ENCODE results near the gene BCAM.

BCAM gene

GRCh38 chr19:44794610-44795009 lies 14.3 kb upstream of the BCAM start:
- DNase-seq: no peak

- no peak for DNase-seq
Observed at GRCh38 chr19:44795398-44795987, 13.4 kb upstream of the BCAM start.

GRCh38 chr19:44796701-44797115 lies 12.2 kb upstream of the BCAM start:
- peak; percentile 11 for DNase-seq

- no peak for DNase-seq
Observed at GRCh38 chr19:44799627-44800346, 9.1 kb upstream of the BCAM start.

- peak; percentile 53 for DNase-seq
Observed at GRCh38 chr19:44800461-44800860, 8.4 kb upstream of the BCAM start.

- DNase-seq: no peak
Observed at GRCh38 chr19:44803442-44804428, 5.2 kb upstream of the BCAM start.

GRCh38 chr19:44806291-44806690 lies 2.6 kb upstream of the BCAM start:
- DNase-seq: no peak

GRCh38 chr19:44807162-44807561 lies 1.7 kb upstream of the BCAM start:
- no peak for DNase-seq

GRCh38 chr19:44807652-44808462 lies 1.0 kb upstream of the BCAM start:
- DNase-seq: no peak

GRCh38 chr19:44809577-44810233 lies 802 bp downstream of the BCAM start:
- DNase-seq: no peak

- no peak for DNase-seq
Observed at GRCh38 chr19:44810234-44811121, 1.6 kb downstream of the BCAM start.

GRCh38 chr19:44811122-44811419 lies 2.2 kb downstream of the BCAM start:
- no peak for DNase-seq

GRCh38 chr19:44812142-44812718 lies 3.3 kb downstream of the BCAM start:
- no peak for DNase-seq

- no peak for DNase-seq
Observed at GRCh38 chr19:44813070-44813840, 4.4 kb downstream of the BCAM start.

- no peak for DNase-seq
Observed at GRCh38 chr19:44813841-44814470, 5.1 kb downstream of the BCAM start.

GRCh38 chr19:44814517-44814916 lies 5.6 kb downstream of the BCAM start:
- DNase-seq: no peak

- DNase-seq: no peak
Observed at GRCh38 chr19:44816301-44816700, 7.4 kb downstream of the BCAM start.

GRCh38 chr19:44817725-44818465 lies 9.0 kb downstream of the BCAM start:
- no peak for DNase-seq
